Measurements from ENCODE around the gene PLXNA4. TPM values are rescaled to one million over a fixed set of nuclear protein-coding genes. Genes with fewer than 3 reads are reported as not detected.

Gene PLXNA4
- total RNA-seq, 2 experiments from 2014 or later: 0.18 to 0.70 TPM

- intact Hi-C loops (cut with micrococcal nuclease): no loop called here
- no peaks in the 10 kb centered on the region for H3K36me3 Mint-ChIP-seq (ENCODE audit: low read depth)
- no peaks in the 10 kb centered on the region for H3K9me3 Mint-ChIP-seq
- H3K27ac Mint-ChIP-seq: no peak overlapping the region
- no peaks in the 10 kb centered on the region for H3K4me1 Mint-ChIP-seq (ENCODE audit: low read depth)
- no peak for ATAC-seq
- ChIA-PET CTCF (no interaction called here), POLR2A (no interaction called here)
- no peaks in the 10 kb centered on the region for H3K27me3 Mint-ChIP-seq
- no peak for DNase-seq
- TF ChIP-seq CTCF (IDR thresholded peaks at IDR 0.05): no peak
- H3K4me3 Mint-ChIP-seq: no peak overlapping the region
These were observed 472.6 kb downstream of the PLXNA4 start for GRCh38 chr7:132103718-132104117.

- Mint-ChIP-seq H3K36me3 (ENCODE audit: low read depth) (no peaks in the 10 kb centered on the region), H3K4me1 (ENCODE audit: low read depth) (no peaks in the 10 kb centered on the region), H3K27me3 (no peaks in the 10 kb centered on the region), H3K9me3 (no peaks in the 10 kb centered on the region), H3K27ac (no peak overlapping the region), H3K4me3 (no peak overlapping the region)
- DNase-seq (no peak), ATAC-seq (no peak)
- POLR2A ChIA-PET: interaction anchor here (0.6 kb wide), 1 partner anchor 9 kb away, joined by 3 read pairs; no protein-coding TSS in a partner anchor
- intact Hi-C loops (cut with micrococcal nuclease): no loop called here
- no peak for TF ChIP-seq CTCF (IDR thresholded peaks at IDR 0.05)
- CTCF ChIA-PET: no interaction called here
These were observed 473.3 kb downstream of the PLXNA4 start for GRCh38 chr7:132102942-132103341.

GRCh38 chr7:132102391-132102790 is 473.9 kb downstream of the PLXNA4 start:
- no peak for DNase-seq
- Mint-ChIP-seq H3K27ac (no peak overlapping the region), H3K4me3 (no peak overlapping the region), H3K4me1 (ENCODE audit: low read depth) (no peaks in the 10 kb centered on the region), H3K27me3 (no peaks in the 10 kb centered on the region), H3K36me3 (ENCODE audit: low read depth) (no peaks in the 10 kb centered on the region), H3K9me3 (no peaks in the 10 kb centered on the region)
- no peak for TF ChIP-seq CTCF (IDR thresholded peaks at IDR 0.05)
- CTCF ChIA-PET: no interaction called here
- intact Hi-C loops (cut with micrococcal nuclease): no loop called here
- no peak for ATAC-seq
- POLR2A ChIA-PET: interaction anchor here (0.6 kb wide), 1 partner anchor 10 kb away, joined by 3 read pairs; no protein-coding TSS in a partner anchor

- Mint-ChIP-seq H3K27me3 (no peaks in the 10 kb centered on the region), H3K4me3 (no peak overlapping the region), H3K27ac (no peak overlapping the region), H3K36me3 (ENCODE audit: low read depth) (no peaks in the 10 kb centered on the region), H3K9me3 (no peaks in the 10 kb centered on the region), H3K4me1 (ENCODE audit: low read depth) (no peaks in the 10 kb centered on the region)
- intact Hi-C loops (cut with micrococcal nuclease): no loop called here
- ATAC-seq (no peak), DNase-seq (no peak)
- ChIA-PET CTCF (no interaction called here), POLR2A (no interaction called here)
- TF ChIP-seq CTCF (IDR thresholded peaks at IDR 0.05): no peak
These were observed 475.3 kb downstream of the PLXNA4 start for GRCh38 chr7:132100981-132101380.

DNA sequence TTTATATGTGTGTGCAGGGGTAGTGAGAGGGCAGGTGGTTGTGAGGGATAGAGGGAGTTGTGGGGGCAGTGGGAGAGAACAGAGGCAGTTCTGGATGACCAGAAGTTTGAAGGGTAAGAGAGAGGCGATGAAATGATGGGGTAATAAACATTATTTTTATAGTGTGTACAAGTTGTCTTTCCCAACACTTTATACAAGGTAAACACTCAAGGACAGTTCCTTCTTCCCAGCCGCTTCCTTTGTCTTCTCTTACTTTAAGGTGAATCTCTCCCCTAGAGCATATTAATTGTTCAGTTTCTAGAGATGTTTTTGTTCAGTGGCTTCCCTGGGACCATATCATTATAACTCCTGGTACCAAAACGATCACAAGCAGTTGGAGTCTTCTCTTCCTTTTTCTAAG is 475.8 kb downstream of the PLXNA4 start:
- H3K27me3 Mint-ChIP-seq: no peaks in the 10 kb centered on the region
- no peak for TF ChIP-seq CTCF (IDR thresholded peaks at IDR 0.05)
- ChIA-PET CTCF (no interaction called here), POLR2A (no interaction called here)
- H3K9me3 Mint-ChIP-seq: no peaks in the 10 kb centered on the region
- DNase-seq (no peak), ATAC-seq (no peak)
- H3K36me3 Mint-ChIP-seq (ENCODE audit: low read depth): no peaks in the 10 kb centered on the region
- H3K4me3 Mint-ChIP-seq: no peak overlapping the region
- no peak overlapping the region for H3K27ac Mint-ChIP-seq
- intact Hi-C loops (cut with micrococcal nuclease): no loop called here
- H3K4me1 Mint-ChIP-seq (ENCODE audit: low read depth): no peaks in the 10 kb centered on the region

All from activated CD8-positive, alpha-beta T cell treated with anti-CD3 and anti-CD28 coated beads for 36 hours (primary cell).